ENCODE measurements around the gene SQOR.

Gene SQOR

DNA sequence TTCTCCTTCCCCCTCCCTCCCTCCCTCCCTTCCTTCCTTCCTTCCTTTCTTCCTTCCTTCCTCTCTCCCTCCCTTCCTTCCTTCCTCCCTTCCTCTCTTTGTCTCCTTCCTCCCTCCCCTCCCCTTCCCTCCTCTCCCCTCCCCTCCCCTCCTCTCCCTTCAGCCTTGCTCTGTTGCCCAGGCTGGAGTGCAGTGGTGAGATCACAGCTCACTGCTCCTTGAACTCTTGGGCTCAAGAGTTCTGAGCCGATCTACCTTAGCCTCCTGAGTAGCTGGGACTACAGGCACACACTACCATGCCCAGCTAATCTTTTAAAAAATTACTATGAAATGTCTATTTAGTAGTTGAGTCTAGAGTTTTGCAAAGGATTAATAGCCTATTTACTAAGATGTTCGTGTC, 32.2 kb downstream of the SQOR start:
- Histone ChIP-seq H4K20me1 (ENCODE audit: control insufficient read depth, insufficient read depth, low read depth, low read length) (no peaks in the 10 kb centered on the region), H3K9me2 (replicated peaks; ENCODE audit: control insufficient read depth, low read length) (no peaks in the 10 kb centered on the region), H3K4me2 (ENCODE audit: low read length) (no peak overlapping the region), H3K27me3 (ENCODE audit: control insufficient read depth, low read length) (no peaks in the 10 kb centered on the region), H3K27ac (ENCODE audit: low read depth, low read length) (no peak overlapping the region), H3K9me3 (ENCODE audit: control insufficient read depth, insufficient read depth, low read length) (no peaks in the 10 kb centered on the region), H3K79me2 (ENCODE audit: control insufficient read depth, low read length) (no peaks in the 10 kb centered on the region), H3F3A (ENCODE audit: control insufficient read depth, insufficient read depth) (no peaks in the 10 kb centered on the region), H3K4me1 (ENCODE audit: control insufficient read depth, low read length) (no peaks in the 10 kb centered on the region), H3K36me3 (ENCODE audit: control insufficient read depth, low read length) (no peaks in the 10 kb centered on the region), H3K4me3 (ENCODE audit: low read length) (no peak overlapping the region)
- no peak for TF ChIP-seq CTCF (IDR thresholded peaks at IDR 0.05; ENCODE audit: low read depth, low read length, poor library complexity, severe bottlenecking)
- TF ChIP-seq EZH2phosphoT487 (IDR thresholded peaks at IDR 0.05; ENCODE audit: borderline replicate concordance, low read length) = no peak

DNA sequence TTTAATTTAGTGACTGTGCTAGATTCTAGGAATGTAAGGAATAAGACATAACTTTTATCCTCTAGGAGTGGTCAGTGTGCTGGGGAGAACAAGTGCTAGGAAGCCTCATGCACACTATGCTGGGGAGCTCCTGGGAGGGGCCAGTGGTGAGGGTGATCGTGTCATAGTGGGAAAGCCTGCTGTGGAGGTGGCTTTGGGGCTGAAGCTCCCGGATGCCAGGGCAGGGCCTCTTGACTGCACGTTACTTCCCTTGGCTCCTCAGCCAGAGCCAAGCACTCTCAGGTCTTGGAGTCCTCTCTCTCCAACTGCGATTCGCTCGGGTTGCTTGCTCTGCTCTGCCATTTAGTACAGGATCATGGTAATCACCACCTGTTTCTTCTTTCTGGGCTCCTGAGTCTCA, 33.6 kb downstream of the SQOR start:
- TF ChIP-seq CTCF (IDR thresholded peaks at IDR 0.05; ENCODE audit: low read depth, low read length, poor library complexity, severe bottlenecking) (no peak), EZH2phosphoT487 (IDR thresholded peaks at IDR 0.05; ENCODE audit: borderline replicate concordance, low read length) (no peak)
- H4K20me1 ChIP-seq (ENCODE audit: control insufficient read depth, insufficient read depth, low read depth, low read length) = no peaks in the 10 kb centered on the region
- H3K4me2 ChIP-seq (ENCODE audit: low read length) = no peak overlapping the region
- no peak overlapping the region for H3K4me3 ChIP-seq (ENCODE audit: low read length)
- no peaks in the 10 kb centered on the region for H3F3A ChIP-seq (ENCODE audit: control insufficient read depth, insufficient read depth)
- no peaks in the 10 kb centered on the region for H3K9me2 ChIP-seq (replicated peaks; ENCODE audit: control insufficient read depth, low read length)
- no peaks in the 10 kb centered on the region for H3K27me3 ChIP-seq (ENCODE audit: control insufficient read depth, low read length)
- no peaks in the 10 kb centered on the region for H3K9me3 ChIP-seq (ENCODE audit: control insufficient read depth, insufficient read depth, low read length)
- no peaks in the 10 kb centered on the region for H3K4me1 ChIP-seq (ENCODE audit: control insufficient read depth, low read length)
- no peak overlapping the region for H3K27ac ChIP-seq (ENCODE audit: low read depth, low read length)
- H3K36me3 ChIP-seq (ENCODE audit: control insufficient read depth, low read length) = no peaks in the 10 kb centered on the region
- no peaks in the 10 kb centered on the region for H3K79me2 ChIP-seq (ENCODE audit: control insufficient read depth, low read length)

DNA sequence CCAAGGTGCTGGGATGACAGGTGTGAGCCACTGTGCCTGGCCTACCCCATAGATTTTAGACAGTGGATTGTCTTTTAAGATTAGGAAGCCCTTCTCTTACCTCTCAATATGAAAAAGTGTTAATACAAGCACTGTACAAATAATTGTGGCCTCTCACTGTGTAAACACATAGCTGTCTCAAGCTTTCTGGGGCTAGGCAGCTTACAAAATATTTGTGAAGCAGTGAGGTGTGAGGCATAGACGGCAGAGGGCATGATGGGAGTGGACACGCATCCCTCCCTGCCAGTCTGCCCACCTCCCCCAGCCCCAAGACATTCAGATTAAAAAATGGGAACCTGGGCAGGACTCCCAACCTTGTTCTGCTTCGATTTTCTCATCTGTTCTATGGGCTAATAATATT, 34.6 kb downstream of the SQOR start:
- Histone ChIP-seq H3K9me3 (ENCODE audit: control insufficient read depth, insufficient read depth, low read length) (no peaks in the 10 kb centered on the region), H3K4me3 (ENCODE audit: low read length) (no peak overlapping the region), H3K4me1 (ENCODE audit: control insufficient read depth, low read length) (no peaks in the 10 kb centered on the region), H3K9me2 (replicated peaks; ENCODE audit: control insufficient read depth, low read length) (no peaks in the 10 kb centered on the region), H3K36me3 (ENCODE audit: control insufficient read depth, low read length) (no peaks in the 10 kb centered on the region), H3K27ac (ENCODE audit: low read depth, low read length) (no peak overlapping the region), H3K27me3 (ENCODE audit: control insufficient read depth, low read length) (no peaks in the 10 kb centered on the region), H3K4me2 (ENCODE audit: low read length) (no peak overlapping the region), H4K20me1 (ENCODE audit: control insufficient read depth, insufficient read depth, low read depth, low read length) (no peaks in the 10 kb centered on the region), H3F3A (ENCODE audit: control insufficient read depth, insufficient read depth) (no peaks in the 10 kb centered on the region), H3K79me2 (ENCODE audit: control insufficient read depth, low read length) (no peaks in the 10 kb centered on the region)
- TF ChIP-seq CTCF (IDR thresholded peaks at IDR 0.05; ENCODE audit: low read depth, low read length, poor library complexity, severe bottlenecking) (no peak), EZH2phosphoT487 (IDR thresholded peaks at IDR 0.05; ENCODE audit: borderline replicate concordance, low read length) (no peak)

DNA sequence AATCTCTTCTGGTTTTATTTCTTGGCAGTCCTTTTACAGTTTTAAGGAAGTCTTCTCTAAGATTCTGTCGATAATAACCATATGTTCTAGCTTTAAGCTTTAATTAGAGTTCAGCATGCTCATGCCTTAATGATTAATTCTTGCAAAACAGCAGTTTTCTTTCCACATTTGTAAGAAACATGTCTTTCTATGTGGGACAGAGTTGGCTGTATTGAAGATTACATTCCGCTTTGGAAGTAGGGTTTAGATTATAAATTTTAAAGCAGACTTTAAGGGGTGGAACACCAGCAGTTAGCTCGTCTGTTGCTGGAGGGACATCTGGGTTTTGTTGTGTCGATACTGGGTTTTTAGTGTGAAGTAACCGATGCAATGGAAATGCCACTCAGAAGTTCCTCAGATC, 35.3 kb downstream of the SQOR start:
- no peak overlapping the region for H3K27ac ChIP-seq (ENCODE audit: low read depth, low read length)
- H3K36me3 ChIP-seq (ENCODE audit: control insufficient read depth, low read length) = no peaks in the 10 kb centered on the region
- no peaks in the 10 kb centered on the region for H3F3A ChIP-seq (ENCODE audit: control insufficient read depth, insufficient read depth)
- no peaks in the 10 kb centered on the region for H4K20me1 ChIP-seq (ENCODE audit: control insufficient read depth, insufficient read depth, low read depth, low read length)
- H3K9me3 ChIP-seq (ENCODE audit: control insufficient read depth, insufficient read depth, low read length) = no peaks in the 10 kb centered on the region
- H3K4me3 ChIP-seq (ENCODE audit: low read length) = no peak overlapping the region
- no peaks in the 10 kb centered on the region for H3K27me3 ChIP-seq (ENCODE audit: control insufficient read depth, low read length)
- no peaks in the 10 kb centered on the region for H3K79me2 ChIP-seq (ENCODE audit: control insufficient read depth, low read length)
- H3K4me2 ChIP-seq (ENCODE audit: low read length) = no peak overlapping the region
- no peaks in the 10 kb centered on the region for H3K9me2 ChIP-seq (replicated peaks; ENCODE audit: control insufficient read depth, low read length)
- no peaks in the 10 kb centered on the region for H3K4me1 ChIP-seq (ENCODE audit: control insufficient read depth, low read length)
- TF ChIP-seq EZH2phosphoT487 (IDR thresholded peaks at IDR 0.05; ENCODE audit: borderline replicate concordance, low read length) (no peak), CTCF (IDR thresholded peaks at IDR 0.05; ENCODE audit: low read depth, low read length, poor library complexity, severe bottlenecking) (no peak)
